DMS53 treated with DMSO at 0.1 percent for 48 hours (cell line): ENCODE data around the gene ARHGEF18.
"Not testable (repeated sequence)": the region's sequence is repeated elsewhere in the genome, so short reads cannot be mapped to it uniquely, and the experiment has no call there.

Experiments
- DNase-seq: peaks from one replicate; lab custom pipeline; 2025; ENCODE audit not compliant: unreplicated experiment; lab: John Stamatoyannopoulos, UW

Gene ARHGEF18

DNA sequence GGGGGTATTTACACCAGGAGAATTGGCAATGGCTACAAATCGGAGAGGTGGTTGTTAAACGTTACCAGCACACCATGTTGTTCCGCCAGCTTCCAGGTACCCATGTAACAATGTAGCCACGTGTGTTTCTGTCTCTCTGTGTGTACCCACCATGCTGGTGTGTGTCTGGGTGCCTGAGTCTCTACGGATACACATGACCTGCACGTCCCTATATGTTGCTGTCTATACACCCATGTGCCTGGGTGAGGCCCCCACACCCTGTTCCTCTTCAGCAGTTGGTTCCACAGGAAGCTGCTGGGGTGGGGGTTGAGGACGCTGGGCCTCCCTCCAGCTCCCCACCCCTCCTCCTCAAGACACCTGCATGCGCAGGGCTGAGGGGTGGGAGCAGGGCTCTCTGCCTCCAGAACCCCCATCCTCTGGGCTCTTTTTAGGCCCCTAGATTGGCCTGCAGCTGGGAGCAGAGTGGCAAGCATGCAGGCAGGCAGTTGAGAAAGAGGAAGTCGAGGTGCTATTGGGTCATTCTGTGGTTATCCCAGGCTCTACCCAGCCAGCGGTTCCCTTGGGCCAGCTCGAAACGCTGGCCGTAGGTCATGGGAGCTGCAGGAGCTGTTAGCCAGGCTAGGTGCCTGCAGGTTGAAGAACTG, at the start of gene ARHGEF18:
TSS of gene ARHGEF18 (plus strand) at position 351 of the 644 bp plus-strand sequence. CDS start 13,954 bp downstream, outside the sequence.
- no peak for DNase-seq

GRCh38 chr19:7301525-7301924, 47.2 kb upstream of the ARHGEF18 start:
- no peak for DNase-seq

- DNase-seq = no peak
These were observed 45.3 kb upstream of the ARHGEF18 start for GRCh38 chr19:7303470-7303869.

- no peak for DNase-seq
These were observed 44.5 kb upstream of the ARHGEF18 start for GRCh38 chr19:7304200-7304599.

GRCh38 chr19:7307590-7308218, 41.0 kb upstream of the ARHGEF18 start:
- no peak for DNase-seq

DNA sequence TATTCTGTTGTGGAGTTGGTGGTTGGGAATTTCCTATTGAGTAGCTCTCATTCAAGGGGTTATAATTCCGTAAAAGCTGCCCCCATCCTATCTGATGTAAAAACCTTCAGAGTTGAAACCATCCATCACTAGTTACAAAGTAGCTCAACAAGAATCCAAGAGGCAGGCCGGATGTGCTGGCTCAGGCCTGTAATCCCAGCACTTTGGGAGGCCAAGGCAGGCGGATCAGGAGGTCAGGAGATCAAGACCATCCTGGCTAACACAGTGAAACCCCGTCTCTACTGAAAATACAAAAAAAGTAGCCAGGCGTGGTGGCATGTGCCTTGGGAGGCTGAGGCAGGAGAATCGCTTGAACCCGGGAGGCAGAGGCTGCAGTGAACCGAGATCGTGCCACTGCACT, 40.4 kb upstream of the ARHGEF18 start:
- DNase-seq = not testable (repeated sequence)

DNA sequence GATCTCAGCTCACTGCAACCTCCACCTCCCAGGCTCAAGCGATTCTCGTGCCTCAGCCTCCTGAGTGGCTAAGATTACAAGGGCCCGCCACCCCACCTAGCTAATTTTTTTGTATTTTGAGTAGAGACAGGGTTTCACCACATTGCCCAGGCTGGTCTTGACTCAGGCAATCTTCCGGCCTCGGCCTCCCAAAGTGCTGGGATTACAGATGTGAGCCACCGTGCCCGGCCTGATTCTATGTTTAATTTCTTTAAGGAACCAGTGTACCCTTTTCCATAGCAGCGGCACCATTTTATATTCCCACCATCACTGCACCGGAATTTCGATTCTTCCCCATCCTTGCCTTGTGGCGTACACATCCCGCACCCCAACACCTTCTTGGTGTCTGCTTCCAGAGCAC, 36.8 kb upstream of the ARHGEF18 start:
- DNase-seq = no peak

- no peak for DNase-seq
These were observed 35.9 kb upstream of the ARHGEF18 start for GRCh38 chr19:7312816-7313215.

GRCh38 chr19:7318176-7318575, 30.6 kb upstream of the ARHGEF18 start:
- no peak for DNase-seq

- no peak for DNase-seq
These were observed 22.4 kb upstream of the ARHGEF18 start for GRCh38 chr19:7326105-7326877.

DNA sequence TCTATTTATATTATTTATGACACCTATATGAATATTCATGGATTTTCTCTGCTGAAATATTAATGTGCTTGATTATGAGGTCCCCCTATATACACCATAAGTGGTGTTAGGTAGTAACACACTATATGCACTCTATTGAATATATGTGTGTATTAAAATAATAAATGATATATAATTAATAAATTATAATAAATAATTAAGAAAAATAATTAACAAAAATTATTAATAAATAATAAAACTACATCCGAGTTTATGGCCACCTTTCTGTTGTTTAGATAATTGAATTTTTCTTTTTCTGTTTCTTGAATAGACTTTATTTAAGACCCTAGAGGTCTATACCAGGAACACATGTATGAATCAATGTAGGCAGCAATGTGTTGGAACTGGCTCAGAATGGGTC, 20.9 kb upstream of the ARHGEF18 start:
- DNase-seq = no peak

DNA sequence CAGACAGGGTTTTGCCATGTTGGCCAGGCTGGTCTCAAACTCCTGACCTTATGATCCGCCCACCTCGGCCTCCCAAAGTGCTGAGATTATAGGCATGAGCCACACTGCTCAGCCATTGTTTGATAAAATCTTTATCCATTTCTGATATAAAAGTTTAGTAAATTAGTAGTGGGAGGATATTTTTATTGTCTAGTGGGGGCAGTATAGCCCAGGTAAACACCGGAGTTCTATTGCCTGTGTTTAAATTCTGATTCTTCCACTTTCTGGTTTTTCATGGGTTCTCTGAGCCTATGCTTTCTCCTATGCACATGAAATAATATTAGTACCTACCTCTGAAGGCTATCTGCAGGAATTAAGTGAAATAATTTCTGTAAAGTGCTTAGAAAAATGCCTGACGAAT, 20.1 kb upstream of the ARHGEF18 start:
- DNase-seq = no peak

GRCh38 chr19:7331446-7331845, 17.3 kb upstream of the ARHGEF18 start:
- no peak for DNase-seq

GRCh38 chr19:7333198-7334118, 15.3 kb upstream of the ARHGEF18 start:
- no peak for DNase-seq

DNA sequence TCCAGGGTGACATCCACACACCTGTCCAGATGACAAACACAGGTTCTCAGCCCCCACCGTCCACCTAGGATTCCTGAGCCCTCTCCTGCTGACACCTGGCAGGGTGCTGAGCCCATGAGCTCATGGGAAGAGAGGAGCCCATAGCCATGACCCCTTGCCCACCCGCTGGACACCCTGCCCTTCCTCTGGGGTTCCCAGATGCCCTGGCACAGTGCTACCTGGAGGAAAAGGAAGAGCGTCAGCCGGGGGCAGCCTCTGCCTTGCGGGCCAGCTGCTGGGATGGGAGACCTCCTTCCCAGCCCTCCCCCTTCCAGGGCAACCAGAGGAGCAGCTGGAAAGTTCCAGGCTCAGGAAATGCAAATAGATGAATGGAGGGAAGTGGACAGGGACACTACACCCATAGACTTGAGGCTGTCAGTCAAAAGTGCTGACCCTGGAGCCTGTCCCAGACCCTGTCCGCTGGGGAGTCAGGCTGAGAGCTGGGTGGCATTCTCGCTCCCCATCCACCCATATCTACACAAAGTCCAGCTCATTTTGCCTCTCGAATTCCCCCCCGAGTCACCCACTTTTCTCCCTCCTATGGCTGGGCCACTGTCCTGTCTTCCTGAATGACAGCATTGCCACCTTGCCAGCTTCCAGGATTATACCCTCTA, 12.3 kb upstream of the ARHGEF18 start:
- no peak for DNase-seq

- DNase-seq = no peak
These were observed 11.2 kb upstream of the ARHGEF18 start for GRCh38 chr19:7337380-7338194.

DNA sequence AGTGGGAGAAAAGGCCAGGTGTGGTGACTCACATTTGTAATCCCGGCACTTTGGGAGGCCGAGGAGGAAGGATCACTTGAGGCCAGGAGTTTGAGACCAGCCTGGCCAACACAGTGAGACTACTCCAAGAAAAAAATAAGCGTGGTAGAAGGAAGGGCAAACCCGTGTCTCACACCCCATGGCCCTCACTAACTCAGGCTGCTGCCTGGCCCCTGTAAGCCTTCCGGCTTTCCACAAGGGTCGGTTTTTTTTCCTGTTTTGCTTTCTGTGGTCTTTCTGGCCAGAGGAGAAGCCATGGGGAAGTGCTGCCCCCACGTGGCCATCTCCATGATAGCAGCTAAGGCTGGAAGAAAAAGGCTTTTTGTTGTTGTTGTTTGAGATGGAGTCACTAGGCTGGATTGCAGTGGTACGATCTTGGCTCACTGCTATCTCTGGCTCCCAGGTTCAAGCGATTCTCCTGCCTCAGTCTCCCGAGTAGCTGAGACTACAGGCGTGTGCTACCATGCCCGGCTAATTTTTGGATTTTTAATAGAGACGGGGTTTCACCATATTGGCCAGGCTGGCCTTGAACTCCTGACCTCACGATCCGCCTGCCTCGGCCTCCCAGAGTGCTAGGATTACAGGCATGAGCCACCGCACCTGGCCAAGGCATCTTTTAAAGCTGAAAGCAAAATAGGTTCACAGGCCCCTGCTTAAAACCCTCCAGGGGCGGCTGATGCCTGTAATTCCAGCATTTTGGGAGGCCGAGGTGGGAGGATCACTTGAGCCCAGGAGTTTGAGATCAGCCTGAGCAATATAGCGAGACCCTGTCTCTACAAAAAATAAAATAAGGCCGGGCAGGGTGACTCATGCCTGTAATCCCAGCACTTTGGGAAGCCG, 7.5 kb upstream of the ARHGEF18 start:
- peak; percentile 55 for DNase-seq

- no peak for DNase-seq
These were observed 6.6 kb upstream of the ARHGEF18 start for GRCh38 chr19:7342143-7342542.

DNA sequence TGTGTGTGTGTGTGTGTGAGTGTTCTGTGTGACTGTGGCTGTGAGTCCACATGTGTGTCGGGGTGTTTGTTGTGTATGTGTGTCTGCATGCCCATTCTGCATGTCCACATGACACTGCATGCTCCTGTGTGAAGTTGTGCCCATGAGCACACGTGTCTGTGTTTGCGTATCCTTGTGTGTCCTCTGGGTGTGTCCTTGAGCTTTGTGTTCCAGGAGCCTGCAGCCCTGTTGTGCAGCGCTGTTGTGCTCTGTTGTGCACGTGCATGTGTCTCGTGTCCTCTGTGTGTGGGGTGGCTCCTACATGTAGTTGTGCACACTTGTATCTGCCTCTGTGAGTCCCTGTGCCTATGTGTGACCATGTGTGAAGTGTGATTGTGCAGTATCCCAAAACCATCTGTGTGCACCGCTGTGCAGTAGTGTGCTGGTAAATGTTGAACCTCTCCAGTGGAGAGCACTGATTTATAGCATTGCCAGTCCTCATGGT, 2.2 kb upstream of the ARHGEF18 start:
- no peak for DNase-seq
